Liver (tissue), 3 donors: ENCODE measurements around the gene KCNRG.

ENCODE experiments used
- HNF4A ChIP-seq, 2 donors: conservative IDR thresholded peaks; 2 replicates each; pipeline ENCODE4 v1.6.1; 2016; ENCODE audit warnings: antibody characterized with exemption in 2 of 2, mild to moderate bottlenecking in 2 of 2
- RAD21 ChIP-seq, 2 donors: IDR thresholded peaks; 2 replicates each; pipeline ENCODE4 v1.6.1; 2016; ENCODE audit warnings: antibody characterized with exemption in 2 of 2, mild to moderate bottlenecking in 2 of 2
- YY1 ChIP-seq: IDR thresholded peaks from 2 replicates; pipeline ENCODE4 v1.6.1; 2016; ENCODE audit warnings: antibody characterized with exemption, mild to moderate bottlenecking
- TF ChIP-seq, protein P1 (sequence below): fragments of 150-350 bp; IDR thresholded peaks from 2 replicates; pipeline ENCODE4 v1.5.1; 2017; ENCODE audit warnings: improper control_type of control experiment, low read depth, low read length; ENCODE audit not compliant: missing input control
- TF ChIP-seq, protein P2 (sequence below): IDR thresholded peaks from 2 replicates; pipeline ENCODE4 v1.6.1; 2016; ENCODE audit warnings: antibody characterized with exemption
- donor health status: healthy.
- donor health status: healthy.

DNA sequence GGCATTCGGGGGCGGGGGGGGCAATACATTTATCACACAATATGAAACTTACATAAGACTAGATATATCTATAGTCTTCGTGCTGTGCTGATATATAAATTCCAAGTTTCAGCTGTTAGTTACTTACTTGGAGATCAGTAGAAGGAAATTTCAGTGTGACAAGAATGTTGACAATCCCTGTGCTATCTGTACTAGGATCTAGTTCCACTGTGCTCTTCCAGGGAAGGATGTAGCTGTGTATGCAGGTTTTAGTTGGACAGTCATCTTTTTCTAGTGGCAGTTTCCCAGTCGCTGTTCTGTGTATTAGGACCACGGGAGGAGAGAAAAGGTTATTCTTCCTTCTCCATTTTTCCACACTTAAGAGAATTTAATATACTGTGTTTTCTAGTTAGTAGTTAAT, 21.6 kb upstream of the KCNRG start:
- TF ChIP-seq, protein P1, sequence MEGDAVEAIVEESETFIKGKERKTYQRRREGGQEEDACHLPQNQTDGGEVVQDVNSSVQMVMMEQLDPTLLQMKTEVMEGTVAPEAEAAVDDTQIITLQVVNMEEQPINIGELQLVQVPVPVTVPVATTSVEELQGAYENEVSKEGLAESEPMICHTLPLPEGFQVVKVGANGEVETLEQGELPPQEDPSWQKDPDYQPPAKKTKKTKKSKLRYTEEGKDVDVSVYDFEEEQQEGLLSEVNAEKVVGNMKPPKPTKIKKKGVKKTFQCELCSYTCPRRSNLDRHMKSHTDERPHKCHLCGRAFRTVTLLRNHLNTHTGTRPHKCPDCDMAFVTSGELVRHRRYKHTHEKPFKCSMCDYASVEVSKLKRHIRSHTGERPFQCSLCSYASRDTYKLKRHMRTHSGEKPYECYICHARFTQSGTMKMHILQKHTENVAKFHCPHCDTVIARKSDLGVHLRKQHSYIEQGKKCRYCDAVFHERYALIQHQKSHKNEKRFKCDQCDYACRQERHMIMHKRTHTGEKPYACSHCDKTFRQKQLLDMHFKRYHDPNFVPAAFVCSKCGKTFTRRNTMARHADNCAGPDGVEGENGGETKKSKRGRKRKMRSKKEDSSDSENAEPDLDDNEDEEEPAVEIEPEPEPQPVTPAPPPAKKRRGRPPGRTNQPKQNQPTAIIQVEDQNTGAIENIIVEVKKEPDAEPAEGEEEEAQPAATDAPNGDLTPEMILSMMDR, result no peak
- TF ChIP-seq, protein P2, sequence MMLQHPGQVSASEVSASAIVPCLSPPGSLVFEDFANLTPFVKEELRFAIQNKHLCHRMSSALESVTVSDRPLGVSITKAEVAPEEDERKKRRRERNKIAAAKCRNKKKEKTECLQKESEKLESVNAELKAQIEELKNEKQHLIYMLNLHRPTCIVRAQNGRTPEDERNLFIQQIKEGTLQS, result no peak
- no peak for TF ChIP-seq YY1
- TF ChIP-seq HNF4A (conservative IDR thresholded peaks at IDR 0.05), result no peak
- TF ChIP-seq RAD21 (IDR thresholded peaks at IDR 0.05), result no peak
